Measurements from ENCODE around the gene LDB3. TPM values are rescaled to one million over a fixed set of nuclear protein-coding genes. Genes with fewer than 3 reads are reported as not detected.

The LDB3 gene
- total and polyA plus RNA-seq, 2 of the 8 experiments (the other 6 are each of a cell fraction or from before 2014, with no cell fraction given) = 0.20 to 0.43 TPM

- H3K14ac ChIP-seq (ENCODE audit: insufficient read length) = no peak overlapping the region
- H2BK12ac ChIP-seq (ENCODE audit: low read depth, low read length) = peak overlapping the region; percentile 4; the same call in 1 of the 2 replicates
- no peak overlapping the region; the same call in 1 of the 2 replicates for H3K18ac ChIP-seq (ENCODE audit: extremely low read depth, low read length)
- POLR2A ChIA-PET (ENCODE audit: partially characterized antibody) = interaction anchor here (1.2 to 2.2 kb wide), 4 partner anchors 10 to 72 kb away, joined by 3 to 5 read pairs (median 4); no protein-coding TSS in a partner anchor
- no peak overlapping the region for H2BK5ac ChIP-seq (ENCODE audit: low read depth, low read length)
- no peak overlapping the region for H3K4me2 ChIP-seq (ENCODE audit: insufficient read depth in 1 of 2, low read depth in 2 of 2, low read length in 2 of 2)
- H2AK5ac ChIP-seq (ENCODE audit: low read depth, low read length) = no peak overlapping the region
- H3K23ac ChIP-seq (ENCODE audit: insufficient read length) = no peak overlapping the region
- H2BK15ac ChIP-seq (ENCODE audit: low read length) = peak overlapping the region; percentile 65; the same call in 1 of the 2 replicates
- H4K91ac ChIP-seq (replicated peaks; ENCODE audit: insufficient read length, low read length) = no peak overlapping the region
- no peaks in the 10 kb centered on the region for H3K9me3 ChIP-seq (ENCODE audit: insufficient read depth in 2 of 2, low read depth in 1 of 2, low read length in 1 of 2)
- H3K9ac ChIP-seq (replicated peaks in 1 of 4; ENCODE audit: extremely low read depth in 1 of 4, low read depth in 3 of 4, low read length in 3 of 4) = no peak overlapping the region
- H3K27me3 ChIP-seq (replicated peaks in 1 of 4; ENCODE audit: control insufficient read depth in 3 of 4, extremely low read depth in 1 of 4, insufficient read depth in 3 of 4, low read length in 3 of 4) = no peaks in the 10 kb centered on the region
- no peak overlapping the region for H3K56ac ChIP-seq (replicated peaks; ENCODE audit: insufficient read length, low read depth, low read length)
- H3K79me2 ChIP-seq (ENCODE audit: control insufficient read depth in 1 of 2, insufficient read depth in 2 of 2, low read length in 2 of 2) = no peaks in the 10 kb centered on the region
- whole genome bisulfite sequencing, 2 experiments (ENCODE audit: extremely low coverage in 1 of 2, insufficient coverage in 1 of 2, insufficient read length in 1 of 2, insufficient replicate concordance in 2 of 2, low coverage in 1 of 2, low lambda C conversion rate in 2 of 2, missing lambda C conversion rate in 1 of 2) = 92% methylated on average over 10 of the region's 10 CpGs; no CpG with 5 or more reads in 1 of the 2 experiments
- H4K5ac ChIP-seq (ENCODE audit: insufficient read length, low read depth, low read length) = no peak overlapping the region
- no peaks in the 10 kb centered on the region for H3K36me3 ChIP-seq (ENCODE audit: control insufficient read depth in 2 of 4, insufficient read depth in 4 of 4, low read length in 3 of 4)
- H3K4ac ChIP-seq (replicated peaks; ENCODE audit: insufficient read length, low read depth, low read length) = no peak overlapping the region
- no peaks in the 10 kb centered on the region for H3K23me2 ChIP-seq (ENCODE audit: low read depth, low read length)
- TF ChIP-seq NANOG (IDR thresholded peaks at IDR 0.05; ENCODE audit: insufficient read depth, low read depth, low read length, poor library complexity, severe bottlenecking) = no peak
- peak; percentile 41; the same call in 1 of the 2 replicates for TF ChIP-seq MAX (IDR thresholded peaks at IDR 0.05)
- H3K79me1 ChIP-seq (ENCODE audit: low read depth, low read length) = no peaks in the 10 kb centered on the region
- H3K4me3 ChIP-seq (ENCODE audit: extremely low read depth in 1 of 4, insufficient read depth in 2 of 4, low read depth in 3 of 4, low read length in 4 of 4) = no peak overlapping the region
- H4K20me1 ChIP-seq (replicated peaks in 1 of 2; ENCODE audit: control insufficient read depth in 1 of 2, insufficient read depth in 2 of 2, low read length in 2 of 2) = no peaks in the 10 kb centered on the region
- peaks cover 0 to 11% (median 4%) of the 10 kb centered on the region in 4 experiments; a peak in 6 of 7 replicates for H3K4me1 ChIP-seq (replicated peaks in 1 of 4; ENCODE audit: control insufficient read depth in 3 of 4, insufficient read depth in 4 of 4, low read length in 3 of 4)
- CTCF ChIA-PET (ENCODE audit: partially characterized antibody) = interaction anchor here (0.9 to 13.4 kb wide), 20 partner anchors 9 to 303 kb away, joined by 3 to 105 read pairs (median 5); partner anchors contain the start of gene OPN4
- no peak overlapping the region for H2BK120ac ChIP-seq (replicated peaks; ENCODE audit: low read depth, low read length)
- FAIRE-seq (no peak), DNase-seq (ENCODE audit: low read depth in 1 of 2, low spot score in 2 of 2) (no peak)
- H3K27ac ChIP-seq (ENCODE audit: low read depth, low read length) = no peak overlapping the region
- H2BK20ac ChIP-seq (ENCODE audit: low read length) = peak overlapping the region; percentile 75; the same call in 1 of the 2 replicates
- no peak overlapping the region for H2AFZ ChIP-seq (ENCODE audit: low read length)
- no peak overlapping the region for H4K8ac ChIP-seq (ENCODE audit: extremely low read depth, insufficient read depth, low read length)
Measured at GRCh38 chr10:86663576-86664339, 4.6 kb upstream of the LDB3 start.

Measured in H1 (cell line).